Activated T-cell treated with anti-CD3 and anti-CD28 coated beads for 24 hours (primary cell): ENCODE measurements around the gene ARMC9.
"Not testable (repeated sequence)": the region's sequence is repeated elsewhere in the genome, so short reads cannot be mapped to it uniquely, and the experiment has no call there.

Source experiments
- DNase-seq: peaks from one replicate; pipeline ENCODE4 v3.0.0-alpha.2; 2020; ENCODE audit warnings: low read depth

ARMC9 gene

GRCh38 chr2:231245249-231246094 is 47.0 kb downstream of the ARMC9 start:
- no peak for DNase-seq

DNA sequence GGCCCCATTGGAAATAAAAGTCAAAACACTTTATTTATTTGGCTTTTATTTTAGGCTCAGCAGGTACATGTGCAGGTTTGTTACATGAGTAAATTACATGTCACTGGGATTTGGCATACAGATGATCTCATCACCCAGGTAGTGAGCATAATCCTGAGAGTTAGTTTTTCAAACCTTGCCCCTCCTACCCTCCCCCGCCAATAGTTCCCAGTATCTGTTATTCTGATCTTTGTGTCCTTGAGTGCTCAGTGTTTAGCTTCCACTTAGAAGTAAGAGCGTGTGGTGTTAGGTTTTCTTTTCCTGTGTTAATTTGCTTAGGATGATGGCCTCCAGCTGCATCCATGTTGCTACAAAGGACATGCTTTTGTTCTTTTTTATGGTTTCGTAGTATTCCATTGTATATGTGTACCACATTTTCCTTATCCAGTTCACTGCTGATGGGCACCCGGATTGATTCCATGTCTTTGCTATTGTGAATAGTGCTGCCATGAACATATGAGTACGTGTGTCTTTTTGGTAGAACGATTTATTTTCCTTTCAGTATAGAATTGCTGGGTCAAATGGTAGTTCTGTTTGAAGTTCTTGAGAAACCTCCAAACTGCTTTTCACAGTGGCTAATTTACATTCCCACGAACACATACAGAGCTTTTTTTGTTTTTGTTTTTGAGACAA is 47.9 kb downstream of the ARMC9 start:
- no peak for DNase-seq

GRCh38 chr2:231250146-231250545 is 51.7 kb downstream of the ARMC9 start:
- no peak for DNase-seq

DNA sequence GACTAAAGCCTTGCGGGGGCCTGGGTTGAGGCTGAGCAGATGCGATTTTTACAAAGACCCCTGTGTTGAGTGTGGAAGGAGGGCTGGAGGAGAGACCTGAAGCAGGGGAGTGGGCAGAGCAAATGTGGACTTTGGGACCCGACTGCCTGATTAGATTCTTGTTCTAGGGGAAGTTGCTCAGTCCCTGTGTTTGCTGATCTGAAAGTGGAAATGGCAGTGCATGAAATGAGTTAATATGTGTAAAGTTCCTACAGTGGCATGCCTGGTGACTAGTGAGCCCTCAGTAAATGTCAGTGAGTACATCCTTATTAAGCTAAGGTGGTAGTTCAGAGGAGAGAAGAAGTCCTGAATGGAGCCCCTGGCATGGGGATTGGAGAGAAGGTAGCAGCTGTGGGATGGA is 52.3 kb downstream of the ARMC9 start:
- no peak for DNase-seq

DNA sequence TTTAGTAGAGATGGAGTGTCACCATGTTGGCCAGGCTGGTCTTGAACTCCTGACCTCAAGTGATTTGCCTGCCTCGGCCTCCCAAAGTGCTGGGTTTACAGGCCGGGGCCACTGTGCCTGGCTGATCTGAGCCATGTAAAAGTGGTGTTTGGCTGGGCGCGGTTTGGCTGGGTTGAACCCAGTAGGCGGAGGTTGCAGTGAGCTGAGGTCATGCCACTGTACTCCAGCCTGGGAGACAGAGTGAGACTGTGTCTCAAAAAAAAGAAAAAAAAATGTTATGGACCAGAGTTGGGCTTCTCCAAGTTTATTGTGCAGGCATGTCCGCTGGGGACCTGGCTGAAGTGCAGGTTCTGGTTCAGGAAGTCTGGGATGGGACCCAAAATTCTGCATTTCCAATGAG is 54.9 kb downstream of the ARMC9 start:
- not testable (repeated sequence) for DNase-seq

DNA sequence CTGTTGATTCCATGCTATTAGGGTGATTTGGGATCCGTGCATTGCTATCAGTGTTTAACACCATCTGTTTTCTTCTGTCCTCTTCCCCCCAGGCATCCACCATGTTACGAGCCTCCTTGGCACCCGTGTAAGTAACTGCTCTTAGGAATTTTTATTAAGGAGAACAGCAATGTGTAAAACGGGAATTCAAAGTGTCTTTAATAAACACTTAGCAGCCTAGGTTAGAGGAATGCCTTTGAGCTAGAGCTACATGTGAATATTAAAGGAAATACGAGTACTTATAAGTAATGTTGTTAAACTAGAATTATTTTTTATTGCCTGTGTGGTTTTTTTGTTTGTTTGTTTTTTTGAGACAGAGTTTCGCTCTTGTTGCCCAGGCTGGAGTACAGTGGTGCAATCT is 58.1 kb downstream of the ARMC9 start:
- no peak for DNase-seq

GRCh38 chr2:231257763-231258162 is 59.3 kb downstream of the ARMC9 start:
- no peak for DNase-seq

DNA sequence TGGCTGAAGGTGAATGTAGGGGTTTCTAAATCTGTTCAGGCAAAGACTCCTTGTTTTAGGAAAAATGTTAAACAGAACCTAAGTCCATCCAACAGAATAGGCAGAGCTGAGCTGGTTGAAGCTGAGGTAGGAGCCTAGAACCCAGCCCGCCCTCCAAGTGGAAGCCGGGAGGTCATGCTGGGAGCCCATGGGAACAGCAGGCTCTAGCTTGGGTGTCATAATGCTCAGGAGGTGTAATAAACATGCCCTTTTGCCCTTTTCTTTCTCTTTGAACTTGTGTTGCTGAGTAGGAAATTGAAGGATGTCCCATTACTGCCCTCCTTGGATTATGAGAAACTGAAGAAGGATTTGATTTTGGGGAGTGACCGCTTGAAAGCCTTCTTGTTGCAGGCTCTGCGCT is 60.3 kb downstream of the ARMC9 start:
- no peak for DNase-seq

GRCh38 chr2:231259104-231259503 is 60.7 kb downstream of the ARMC9 start:
- DNase-seq = no peak

GRCh38 chr2:231260442-231261208 is 62.2 kb downstream of the ARMC9 start:
- no peak for DNase-seq

- no peak for DNase-seq
Measured at GRCh38 chr2:231263118-231263831, 64.8 kb downstream of the ARMC9 start.

GRCh38 chr2:231270221-231271114 is 72.0 kb downstream of the ARMC9 start:
- no peak for DNase-seq

DNA sequence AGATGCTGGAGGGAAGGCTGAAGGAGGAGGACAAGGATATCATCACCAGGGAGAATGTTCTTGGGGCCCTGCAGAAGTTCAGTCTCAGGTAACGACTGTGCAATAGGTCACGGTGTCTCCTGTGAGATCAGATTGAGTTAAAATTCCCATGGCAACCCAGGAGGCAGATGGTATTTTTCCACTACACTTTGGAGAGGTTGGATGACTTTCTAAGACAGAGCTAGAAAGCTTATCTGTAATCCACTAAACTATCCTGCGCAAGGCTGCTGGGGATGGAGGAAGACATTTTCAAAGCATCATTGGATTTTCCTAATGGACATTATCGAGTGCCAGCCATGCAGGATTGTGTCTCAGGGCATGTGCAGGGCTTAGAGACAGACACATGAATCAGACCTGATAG is 74.6 kb downstream of the ARMC9 start:
- no peak for DNase-seq

DNA sequence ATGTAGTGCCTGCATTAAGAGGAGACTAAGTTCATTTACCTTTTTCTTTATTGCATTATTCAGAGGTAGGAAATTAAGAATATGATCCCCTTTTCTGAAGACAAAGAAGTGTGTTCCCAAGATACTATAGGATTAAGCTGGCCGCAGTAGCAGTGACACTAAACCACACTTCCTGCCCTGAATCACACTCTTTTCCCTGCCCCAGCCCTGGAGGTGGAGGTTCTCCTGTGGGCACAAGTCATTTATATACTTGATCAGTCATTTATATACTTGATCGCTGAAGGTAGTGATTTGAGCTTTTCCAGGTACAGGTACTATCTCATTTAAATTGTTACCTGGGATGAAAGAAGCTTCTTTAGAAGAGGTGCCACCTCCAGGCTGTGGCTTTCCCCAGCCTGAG is 78.6 kb downstream of the ARMC9 start:
- no peak for DNase-seq

GRCh38 chr2:231277962-231278361 is 79.5 kb downstream of the ARMC9 start:
- DNase-seq = no peak

- DNase-seq = no peak
Measured at GRCh38 chr2:231278868-231279267, 80.4 kb downstream of the ARMC9 start.

DNA sequence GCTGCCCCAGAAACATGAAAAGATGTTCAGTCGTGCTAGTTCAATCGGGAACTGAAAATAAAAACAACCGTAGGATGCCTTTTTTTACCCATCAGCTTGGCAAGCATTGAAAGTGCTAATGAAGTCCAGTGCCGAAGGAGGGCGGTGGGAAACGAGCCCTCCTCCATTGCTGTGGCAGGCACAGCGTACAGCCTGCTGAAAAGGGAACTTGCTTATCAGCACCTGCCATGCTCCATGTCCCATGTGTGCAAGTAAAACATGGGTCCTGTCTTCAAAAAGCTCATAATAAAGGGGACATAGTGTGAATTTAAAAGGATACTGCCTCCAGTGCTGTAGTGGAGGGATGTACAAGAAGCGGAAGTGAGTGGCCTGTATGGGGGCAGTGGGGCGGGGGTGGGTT is 82.4 kb downstream of the ARMC9 start:
- no peak for DNase-seq

DNA sequence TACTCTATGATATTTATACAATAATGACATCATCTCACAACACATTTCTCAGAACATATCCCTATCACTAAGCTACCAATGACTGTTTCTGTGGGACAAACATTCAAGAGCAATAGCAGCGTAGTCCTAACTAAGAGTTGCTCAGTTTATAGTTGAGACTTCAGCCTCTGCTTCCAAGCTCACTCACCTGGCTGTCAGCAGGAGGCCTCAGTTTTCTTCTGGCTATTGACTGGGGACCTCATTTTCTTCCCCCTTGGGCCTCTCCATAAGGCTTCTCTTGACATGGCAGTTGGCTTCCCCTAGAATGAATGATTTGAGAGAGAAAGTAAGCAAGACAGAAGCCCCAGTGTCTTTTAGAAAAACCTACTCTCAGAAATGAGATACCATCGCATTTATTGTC is 85.9 kb downstream of the ARMC9 start:
- DNase-seq = no peak

DNA sequence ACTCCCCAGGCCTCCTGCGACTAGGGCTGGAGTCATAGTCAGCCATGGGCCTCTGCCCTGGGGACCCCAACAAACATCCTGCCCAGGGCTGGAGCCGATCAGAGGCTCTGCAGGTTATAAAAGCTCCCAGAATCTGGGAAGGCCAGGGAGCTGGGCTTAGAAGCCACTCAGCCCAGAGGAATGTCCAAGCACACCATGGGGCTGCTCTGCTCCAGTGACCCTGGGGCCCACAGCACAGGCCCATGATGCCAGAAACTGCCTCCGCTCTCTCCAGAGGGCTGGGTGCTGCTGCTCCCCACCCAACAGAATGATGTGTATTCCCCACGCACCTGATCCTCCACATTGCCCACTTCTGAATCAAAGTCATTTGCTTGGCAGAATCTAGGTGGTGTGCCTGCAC is 88.5 kb downstream of the ARMC9 start:
- no peak for DNase-seq

DNA sequence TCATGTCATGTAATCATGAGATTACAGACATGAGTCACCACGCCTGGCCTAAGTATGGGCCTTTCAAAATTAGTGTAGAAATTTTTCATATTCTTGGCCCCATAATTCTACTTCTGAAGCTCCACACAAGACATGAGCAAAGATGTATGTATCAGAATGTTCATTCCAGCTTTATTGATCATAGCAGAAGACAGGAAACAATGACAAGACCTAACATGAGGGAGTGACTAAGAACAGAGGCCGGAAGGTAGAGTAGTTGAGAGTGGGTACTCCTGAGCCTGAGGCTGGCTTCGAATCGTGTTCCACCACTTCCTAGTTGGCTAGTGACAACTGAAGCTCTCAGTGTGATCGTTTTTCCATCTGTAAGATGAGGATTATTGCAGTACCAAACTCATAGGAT is 89.3 kb downstream of the ARMC9 start:
- DNase-seq = no peak

DNA sequence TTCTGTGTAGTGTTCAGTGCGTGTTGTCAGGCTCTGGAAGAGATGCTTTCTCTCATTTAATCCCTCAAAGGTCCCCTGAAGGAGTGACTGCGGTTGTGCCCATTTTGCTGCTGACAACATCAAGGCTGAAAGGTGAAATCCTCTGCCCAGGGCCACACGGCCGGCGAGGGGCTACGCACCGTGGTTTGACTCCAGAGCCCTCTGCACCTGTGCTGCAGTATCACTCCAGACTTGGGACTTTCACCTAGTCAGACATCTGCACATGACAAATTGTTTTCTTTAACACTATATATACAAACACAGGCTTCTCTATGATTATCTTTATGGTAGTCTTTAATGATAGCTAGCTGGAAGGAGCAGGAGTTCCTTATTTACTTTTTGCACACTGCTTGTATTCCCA is 90.2 kb downstream of the ARMC9 start:
- DNase-seq = no peak
